NCI-H526 treated with DMSO at 0.1 percent for 48 hours (cell line): ENCODE results near the gene TAS2R14.

ENCODE experiments used
- DNase-seq: peaks from one replicate; lab custom pipeline; 2025; lab: John Stamatoyannopoulos, UW

The TAS2R14 gene

GRCh38 chr12:10904686-10905085 lies 34.4 kb downstream of the TAS2R14 start:
- DNase-seq, result no peak

- no peak for DNase-seq
Measured at GRCh38 chr12:10901427-10901826, 37.6 kb downstream of the TAS2R14 start.

- DNase-seq, result no peak
Measured at GRCh38 chr12:10900972-10901371, 38.1 kb downstream of the TAS2R14 start.

- DNase-seq, result no peak
Measured at GRCh38 chr12:10900530-10900929, 38.5 kb downstream of the TAS2R14 start.

- DNase-seq, result no peak
Measured at GRCh38 chr12:10896854-10897253, 42.2 kb downstream of the TAS2R14 start.

- DNase-seq, result no peak
Measured at GRCh38 chr12:10891937-10892336, 47.1 kb downstream of the TAS2R14 start.

GRCh38 chr12:10889226-10889625 lies 49.8 kb downstream of the TAS2R14 start:
- DNase-seq, result no peak
